Uterus (tissue), 2 donors: Measurements from ENCODE around the gene LYAR.

ENCODE experiments used
- CTCF ChIP-seq, 4 experiments: fragments of 200-600 bp in 2 of 4; fragments of 450-650 bp in 2 of 4; sonication (generic) in 2 of 4; IDR thresholded peaks; one replicate each; pipeline ENCODE4 v1.5.1; 2016 to 2019; ENCODE audit warnings: antibody characterized with exemption in 4 of 4, mild to moderate bottlenecking in 2 of 4, moderate library complexity in 1 of 4
- POLR2A ChIP-seq, 2 donors: fragments of 450-650 bp; IDR thresholded peaks; one replicate each; pipeline ENCODE4 v1.6.1; 2016; ENCODE audit warnings: antibody characterized with exemption in 2 of 2, mild to moderate bottlenecking in 1 of 2, moderate library complexity in 1 of 2

GRCh38 chr4:4333265-4333706 lies 43.3 kb upstream of the LYAR start:
- TF ChIP-seq POLR2A (IDR thresholded peaks at IDR 0.05): no peak
- no peak for TF ChIP-seq CTCF (IDR thresholded peaks at IDR 0.05)
